ENCODE measurements around the gene CDHR1.

The CDHR1 gene

GRCh38 chr10:84205853-84206525 is 11.7 kb downstream of the CDHR1 start:
- DNase-seq (ENCODE audit: low read depth, low spot score), result no peak
- no peaks in the 10 kb centered on the region for H3K36me3 ChIP-seq (ENCODE audit: insufficient read depth, insufficient read length, low read length)
- no peaks in the 10 kb centered on the region for H3K9me3 ChIP-seq (ENCODE audit: insufficient read depth, low read length)
- no peaks in the 10 kb centered on the region for H3K27me3 ChIP-seq (ENCODE audit: insufficient read depth, insufficient read length)
- no peak for TF ChIP-seq SUZ12 (IDR thresholded peaks at IDR 0.05; ENCODE audit: extremely low read depth, insufficient read depth, insufficient read length)
- no peaks in the 10 kb centered on the region for H3K4me1 ChIP-seq (ENCODE audit: insufficient read depth, insufficient read length)
- no peak overlapping the region for H3K9ac ChIP-seq (ENCODE audit: insufficient read length, low read depth)
- H3K4me3 ChIP-seq (ENCODE audit: insufficient read length, low read depth), result no peak overlapping the region

- no peak for DNase-seq (ENCODE audit: low read depth, low spot score)
- no peaks in the 10 kb centered on the region for H3K4me1 ChIP-seq (ENCODE audit: insufficient read depth, insufficient read length)
- TF ChIP-seq ZNF274 (IDR thresholded peaks at IDR 0.05; ENCODE audit: low read depth, low read length) (no peak), YY1 (IDR thresholded peaks at IDR 0.05; ENCODE audit: insufficient read depth, insufficient read length) (no peak), SUZ12 (IDR thresholded peaks at IDR 0.05; ENCODE audit: extremely low read depth, insufficient read depth, insufficient read length) (no peak)
- H3K4me3 ChIP-seq (ENCODE audit: insufficient read length, low read depth), result no peak overlapping the region
- no peaks in the 10 kb centered on the region for H3K36me3 ChIP-seq (ENCODE audit: insufficient read depth, insufficient read length, low read length)
- no peaks in the 10 kb centered on the region for H3K27me3 ChIP-seq (ENCODE audit: insufficient read depth, insufficient read length)
- H3K9me3 ChIP-seq (ENCODE audit: insufficient read depth, low read length), result no peaks in the 10 kb centered on the region
- H3K9ac ChIP-seq (ENCODE audit: insufficient read length, low read depth), result no peak overlapping the region
Observed at GRCh38 chr10:84208023-84208422, 13.7 kb downstream of the CDHR1 start.

- no peak overlapping the region for H3K4me3 ChIP-seq (ENCODE audit: insufficient read length, low read depth)
- no peak overlapping the region for H3K9ac ChIP-seq (ENCODE audit: insufficient read length, low read depth)
- no peaks in the 10 kb centered on the region for H3K36me3 ChIP-seq (ENCODE audit: insufficient read depth, insufficient read length, low read length)
- H3K9me3 ChIP-seq (ENCODE audit: insufficient read depth, low read length), result no peaks in the 10 kb centered on the region
- DNase-seq (ENCODE audit: low read depth, low spot score), result no peak
- H3K4me1 ChIP-seq (ENCODE audit: insufficient read depth, insufficient read length), result no peaks in the 10 kb centered on the region
- TF ChIP-seq SUZ12 (IDR thresholded peaks at IDR 0.05; ENCODE audit: extremely low read depth, insufficient read depth, insufficient read length) (no peak), YY1 (IDR thresholded peaks at IDR 0.05; ENCODE audit: insufficient read depth, insufficient read length) (no peak), ZNF274 (IDR thresholded peaks at IDR 0.05; ENCODE audit: low read depth, low read length) (no peak)
- no peaks in the 10 kb centered on the region for H3K27me3 ChIP-seq (ENCODE audit: insufficient read depth, insufficient read length)
Observed at GRCh38 chr10:84211566-84211965, 17.2 kb downstream of the CDHR1 start.

GRCh38 chr10:84212014-84212413 is 17.7 kb downstream of the CDHR1 start:
- H3K9ac ChIP-seq (ENCODE audit: insufficient read length, low read depth), result no peak overlapping the region
- H3K36me3 ChIP-seq (ENCODE audit: insufficient read depth, insufficient read length, low read length), result no peaks in the 10 kb centered on the region
- no peaks in the 10 kb centered on the region for H3K9me3 ChIP-seq (ENCODE audit: insufficient read depth, low read length)
- no peak for DNase-seq (ENCODE audit: low read depth, low spot score)
- H3K4me1 ChIP-seq (ENCODE audit: insufficient read depth, insufficient read length), result no peaks in the 10 kb centered on the region
- TF ChIP-seq SUZ12 (IDR thresholded peaks at IDR 0.05; ENCODE audit: extremely low read depth, insufficient read depth, insufficient read length), result no peak
- no peak for TF ChIP-seq ZNF274 (IDR thresholded peaks at IDR 0.05; ENCODE audit: low read depth, low read length)
- no peak for TF ChIP-seq YY1 (IDR thresholded peaks at IDR 0.05; ENCODE audit: insufficient read depth, insufficient read length)
- no peaks in the 10 kb centered on the region for H3K27me3 ChIP-seq (ENCODE audit: insufficient read depth, insufficient read length)
- no peak overlapping the region for H3K4me3 ChIP-seq (ENCODE audit: insufficient read length, low read depth)

- H3K27me3 ChIP-seq (ENCODE audit: insufficient read depth, insufficient read length), result no peaks in the 10 kb centered on the region
- no peaks in the 10 kb centered on the region for H3K36me3 ChIP-seq (ENCODE audit: insufficient read depth, insufficient read length, low read length)
- TF ChIP-seq ZNF274 (IDR thresholded peaks at IDR 0.05; ENCODE audit: low read depth, low read length) (no peak), SUZ12 (IDR thresholded peaks at IDR 0.05; ENCODE audit: extremely low read depth, insufficient read depth, insufficient read length) (no peak), YY1 (IDR thresholded peaks at IDR 0.05; ENCODE audit: insufficient read depth, insufficient read length) (no peak)
- no peak for DNase-seq (ENCODE audit: low read depth, low spot score)
- no peak overlapping the region for H3K9ac ChIP-seq (ENCODE audit: insufficient read length, low read depth)
- no peak overlapping the region for H3K4me3 ChIP-seq (ENCODE audit: insufficient read length, low read depth)
- no peaks in the 10 kb centered on the region for H3K9me3 ChIP-seq (ENCODE audit: insufficient read depth, low read length)
- H3K4me1 ChIP-seq (ENCODE audit: insufficient read depth, insufficient read length), result no peaks in the 10 kb centered on the region
Observed at GRCh38 chr10:84213076-84213475, 18.7 kb downstream of the CDHR1 start.

- DNase-seq (ENCODE audit: low read depth, low spot score), result no peak
- no peak for TF ChIP-seq YY1 (IDR thresholded peaks at IDR 0.05; ENCODE audit: insufficient read depth, insufficient read length)
- no peak for TF ChIP-seq ZNF274 (IDR thresholded peaks at IDR 0.05; ENCODE audit: low read depth, low read length)
- TF ChIP-seq SUZ12 (IDR thresholded peaks at IDR 0.05; ENCODE audit: extremely low read depth, insufficient read depth, insufficient read length), result no peak
- Histone ChIP-seq H3K9ac (ENCODE audit: insufficient read length, low read depth) (no peak overlapping the region), H3K9me3 (ENCODE audit: insufficient read depth, low read length) (no peaks in the 10 kb centered on the region), H3K36me3 (ENCODE audit: insufficient read depth, insufficient read length, low read length) (no peaks in the 10 kb centered on the region), H3K27me3 (ENCODE audit: insufficient read depth, insufficient read length) (no peaks in the 10 kb centered on the region), H3K4me3 (ENCODE audit: insufficient read length, low read depth) (no peak overlapping the region), H3K4me1 (ENCODE audit: insufficient read depth, insufficient read length) (no peaks in the 10 kb centered on the region)
Observed at GRCh38 chr10:84214046-84214572, 19.8 kb downstream of the CDHR1 start.

- no peaks in the 10 kb centered on the region for H3K9me3 ChIP-seq (ENCODE audit: insufficient read depth, low read length)
- peak; percentile 25 for DNase-seq (ENCODE audit: low read depth, low spot score)
- no peaks in the 10 kb centered on the region for H3K36me3 ChIP-seq (ENCODE audit: insufficient read depth, insufficient read length, low read length)
- no peak overlapping the region for H3K9ac ChIP-seq (ENCODE audit: insufficient read length, low read depth)
- no peak overlapping the region for H3K4me3 ChIP-seq (ENCODE audit: insufficient read length, low read depth)
- no peaks in the 10 kb centered on the region for H3K27me3 ChIP-seq (ENCODE audit: insufficient read depth, insufficient read length)
- no peaks in the 10 kb centered on the region for H3K4me1 ChIP-seq (ENCODE audit: insufficient read depth, insufficient read length)
- no peak for TF ChIP-seq SUZ12 (IDR thresholded peaks at IDR 0.05; ENCODE audit: extremely low read depth, insufficient read depth, insufficient read length)
- TF ChIP-seq ZNF274 (IDR thresholded peaks at IDR 0.05; ENCODE audit: low read depth, low read length), result no peak
- no peak for TF ChIP-seq YY1 (IDR thresholded peaks at IDR 0.05; ENCODE audit: insufficient read depth, insufficient read length)
Observed at GRCh38 chr10:84214612-84215235, 20.4 kb downstream of the CDHR1 start.

All from NT2/D1 (cell line).